Raji (cell line): ENCODE data around the gene PER2.

Source experiments
- POLR2A ChIP-seq: IDR thresholded peaks from 2 replicates; pipeline ENCODE4 v1.6.1; 2011; ENCODE audit warnings: low read depth, low read length, control low read depth; ENCODE audit not compliant: insufficient read depth

PER2 gene, protein sequence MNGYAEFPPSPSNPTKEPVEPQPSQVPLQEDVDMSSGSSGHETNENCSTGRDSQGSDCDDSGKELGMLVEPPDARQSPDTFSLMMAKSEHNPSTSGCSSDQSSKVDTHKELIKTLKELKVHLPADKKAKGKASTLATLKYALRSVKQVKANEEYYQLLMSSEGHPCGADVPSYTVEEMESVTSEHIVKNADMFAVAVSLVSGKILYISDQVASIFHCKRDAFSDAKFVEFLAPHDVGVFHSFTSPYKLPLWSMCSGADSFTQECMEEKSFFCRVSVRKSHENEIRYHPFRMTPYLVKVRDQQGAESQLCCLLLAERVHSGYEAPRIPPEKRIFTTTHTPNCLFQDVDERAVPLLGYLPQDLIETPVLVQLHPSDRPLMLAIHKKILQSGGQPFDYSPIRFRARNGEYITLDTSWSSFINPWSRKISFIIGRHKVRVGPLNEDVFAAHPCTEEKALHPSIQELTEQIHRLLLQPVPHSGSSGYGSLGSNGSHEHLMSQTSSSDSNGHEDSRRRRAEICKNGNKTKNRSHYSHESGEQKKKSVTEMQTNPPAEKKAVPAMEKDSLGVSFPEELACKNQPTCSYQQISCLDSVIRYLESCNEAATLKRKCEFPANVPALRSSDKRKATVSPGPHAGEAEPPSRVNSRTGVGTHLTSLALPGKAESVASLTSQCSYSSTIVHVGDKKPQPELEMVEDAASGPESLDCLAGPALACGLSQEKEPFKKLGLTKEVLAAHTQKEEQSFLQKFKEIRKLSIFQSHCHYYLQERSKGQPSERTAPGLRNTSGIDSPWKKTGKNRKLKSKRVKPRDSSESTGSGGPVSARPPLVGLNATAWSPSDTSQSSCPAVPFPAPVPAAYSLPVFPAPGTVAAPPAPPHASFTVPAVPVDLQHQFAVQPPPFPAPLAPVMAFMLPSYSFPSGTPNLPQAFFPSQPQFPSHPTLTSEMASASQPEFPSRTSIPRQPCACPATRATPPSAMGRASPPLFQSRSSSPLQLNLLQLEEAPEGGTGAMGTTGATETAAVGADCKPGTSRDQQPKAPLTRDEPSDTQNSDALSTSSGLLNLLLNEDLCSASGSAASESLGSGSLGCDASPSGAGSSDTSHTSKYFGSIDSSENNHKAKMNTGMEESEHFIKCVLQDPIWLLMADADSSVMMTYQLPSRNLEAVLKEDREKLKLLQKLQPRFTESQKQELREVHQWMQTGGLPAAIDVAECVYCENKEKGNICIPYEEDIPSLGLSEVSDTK (N-terminal part only)

GRCh38 chr2:238287737-238288649 is at the start of gene PER2:
Gene PER2, minus strand, starts transcription at chr2:238288610. Its CDS starts 10,674 bp downstream, at chr2:238277936.
- TF ChIP-seq POLR2A, result no peak

DNA sequence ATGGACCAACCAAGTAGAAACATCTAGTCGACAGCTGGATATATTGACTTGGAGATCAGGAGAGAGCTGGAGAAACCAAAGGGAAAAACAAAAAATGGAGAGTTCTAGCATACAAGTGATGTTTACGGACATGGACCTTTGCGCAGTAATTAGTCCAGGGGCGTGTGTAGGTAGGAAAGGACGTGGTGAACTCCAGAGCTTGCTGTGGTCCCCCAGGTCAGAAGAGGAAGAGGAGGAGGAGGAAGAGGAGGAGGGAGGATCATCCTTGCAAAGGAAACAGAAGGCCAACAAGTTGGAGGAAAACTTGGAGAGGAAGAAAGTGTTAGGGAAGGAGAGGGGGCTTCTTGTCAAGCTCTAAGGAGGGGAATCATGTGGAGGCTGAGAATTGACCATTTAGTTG is 49.4 kb upstream of the PER2 start:
- TF ChIP-seq POLR2A, result no peak

DNA sequence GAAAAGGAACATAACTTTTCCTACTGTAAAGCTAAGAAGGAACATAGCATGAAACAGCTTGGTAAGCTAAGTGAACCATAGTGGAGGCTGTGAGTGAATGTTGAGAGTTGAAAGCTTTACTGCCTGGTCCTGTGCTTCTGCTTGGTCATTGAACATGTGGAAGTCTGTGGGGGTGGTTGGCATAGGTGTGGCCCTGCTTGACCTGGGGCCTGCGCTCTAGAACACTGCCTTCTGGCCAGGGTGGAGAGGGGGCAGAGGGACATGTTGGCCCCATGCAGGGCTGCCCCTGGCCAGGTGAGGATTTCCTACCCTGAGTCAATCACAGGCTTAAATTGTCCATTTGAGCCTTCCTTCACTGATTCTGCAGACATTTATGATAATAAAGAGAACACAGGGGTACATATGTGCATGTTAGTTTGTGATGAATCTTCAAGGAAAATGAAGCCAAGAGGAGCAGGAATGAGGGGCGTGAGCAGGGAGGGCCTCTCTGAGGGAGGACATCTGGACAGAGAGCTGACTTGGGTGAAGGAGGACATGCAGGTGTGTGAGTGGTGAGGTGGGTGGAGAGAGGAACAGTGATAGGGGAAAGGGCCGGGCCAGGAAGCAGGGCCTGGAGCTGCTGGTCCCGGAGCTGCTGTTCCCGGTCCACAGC is 48.5 kb upstream of the PER2 start:
- TF ChIP-seq POLR2A, result no peak

DNA sequence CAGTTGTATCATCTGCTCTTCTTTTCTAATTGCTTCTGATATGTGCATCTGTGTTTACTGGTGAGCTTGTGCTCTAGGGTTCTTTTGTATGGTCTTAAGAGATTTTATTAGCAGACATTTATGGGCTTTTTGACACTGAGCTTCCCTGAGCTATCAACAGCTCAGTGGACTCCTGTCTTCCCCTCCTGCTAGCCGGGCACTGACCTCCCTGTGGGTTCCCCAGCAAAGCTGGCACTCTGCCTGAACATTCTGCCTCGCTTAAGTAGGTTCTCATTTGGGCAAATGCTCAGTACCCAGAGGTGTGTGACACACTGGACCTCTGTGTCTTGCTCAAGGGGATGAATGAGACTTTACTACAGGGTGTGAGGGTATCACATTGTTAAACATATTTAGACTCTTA is 47.7 kb upstream of the PER2 start:
- no peak for TF ChIP-seq POLR2A

DNA sequence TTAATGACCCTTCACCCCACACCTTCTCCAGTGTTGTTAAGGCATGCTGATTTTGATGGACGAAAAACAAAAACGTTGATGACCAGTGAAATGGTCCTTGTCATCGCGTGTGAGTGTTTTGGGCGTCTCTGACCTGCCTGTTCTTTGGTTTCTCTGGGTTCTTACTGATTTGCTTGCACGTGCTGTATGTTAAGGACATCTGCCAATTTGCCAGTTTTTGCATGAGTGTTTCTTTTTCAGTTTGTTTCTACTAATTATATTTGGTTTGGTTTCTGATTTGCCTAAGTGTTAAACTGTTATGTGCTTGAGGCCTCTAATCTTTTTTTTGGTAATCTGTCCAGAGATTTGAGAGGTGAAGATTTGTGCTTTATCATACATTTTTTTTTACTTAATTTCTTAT is 46.5 kb upstream of the PER2 start:
- TF ChIP-seq POLR2A, result no peak

- no peak for TF ChIP-seq POLR2A
Observed at GRCh38 chr2:238331916-238332315, 43.5 kb upstream of the PER2 start.

DNA sequence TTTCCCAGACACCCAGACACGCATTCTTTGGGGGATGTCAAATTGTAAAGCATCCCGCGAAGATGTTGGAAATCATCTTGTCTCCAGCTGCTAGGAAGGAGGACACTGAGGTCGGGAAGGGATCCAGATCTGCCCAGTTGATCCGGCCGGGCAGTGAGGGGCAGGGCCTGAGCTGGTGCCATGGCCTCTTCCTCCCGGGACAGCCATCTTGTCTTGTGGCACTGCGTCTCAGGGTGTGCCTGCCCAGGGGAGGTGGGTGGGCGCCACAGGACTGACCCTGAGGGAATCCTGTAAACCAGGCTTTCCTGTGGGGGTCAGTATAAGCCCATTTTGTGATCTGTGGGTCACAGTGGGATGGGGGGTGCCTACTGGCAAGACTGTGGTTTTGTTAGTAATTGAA is 42.0 kb upstream of the PER2 start:
- TF ChIP-seq POLR2A, result no peak

GRCh38 chr2:238327751-238328150 is 39.3 kb upstream of the PER2 start:
- no peak for TF ChIP-seq POLR2A

DNA sequence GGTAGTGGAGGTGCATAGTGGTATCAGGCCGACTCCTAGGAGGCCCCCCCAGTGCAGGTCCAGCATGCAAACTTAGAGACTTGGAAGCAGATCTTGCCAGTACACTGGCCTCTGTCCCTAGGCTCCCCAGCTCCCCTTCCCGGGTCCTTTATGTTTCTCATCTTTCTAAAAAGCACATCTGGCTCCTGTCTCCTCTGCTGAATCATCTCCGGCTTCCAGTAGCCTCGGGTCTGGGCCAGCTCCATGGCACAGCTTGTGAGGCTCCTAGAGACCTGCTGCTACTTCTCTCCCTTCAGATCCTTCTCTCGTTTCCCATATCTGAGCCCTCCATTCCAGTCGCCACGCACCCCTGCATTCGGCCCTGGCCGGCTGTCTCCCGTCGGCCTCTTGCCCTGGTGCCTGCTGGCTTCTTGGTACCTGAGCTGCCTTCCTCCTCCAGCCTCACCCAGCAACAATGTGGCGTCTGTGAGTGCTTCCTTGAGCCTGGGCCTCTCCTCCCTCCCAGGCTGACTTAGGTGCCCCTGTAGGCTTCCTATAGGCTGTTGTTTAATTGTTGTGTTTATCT is 38.5 kb upstream of the PER2 start:
- no peak for TF ChIP-seq POLR2A

- no peak for TF ChIP-seq POLR2A
Observed at GRCh38 chr2:238325694-238326093, 37.3 kb upstream of the PER2 start.

- no peak for TF ChIP-seq POLR2A
Observed at GRCh38 chr2:238322001-238322411, 33.6 kb upstream of the PER2 start.

- TF ChIP-seq POLR2A, result no peak
Observed at GRCh38 chr2:238321467-238321866, 33.1 kb upstream of the PER2 start.

DNA sequence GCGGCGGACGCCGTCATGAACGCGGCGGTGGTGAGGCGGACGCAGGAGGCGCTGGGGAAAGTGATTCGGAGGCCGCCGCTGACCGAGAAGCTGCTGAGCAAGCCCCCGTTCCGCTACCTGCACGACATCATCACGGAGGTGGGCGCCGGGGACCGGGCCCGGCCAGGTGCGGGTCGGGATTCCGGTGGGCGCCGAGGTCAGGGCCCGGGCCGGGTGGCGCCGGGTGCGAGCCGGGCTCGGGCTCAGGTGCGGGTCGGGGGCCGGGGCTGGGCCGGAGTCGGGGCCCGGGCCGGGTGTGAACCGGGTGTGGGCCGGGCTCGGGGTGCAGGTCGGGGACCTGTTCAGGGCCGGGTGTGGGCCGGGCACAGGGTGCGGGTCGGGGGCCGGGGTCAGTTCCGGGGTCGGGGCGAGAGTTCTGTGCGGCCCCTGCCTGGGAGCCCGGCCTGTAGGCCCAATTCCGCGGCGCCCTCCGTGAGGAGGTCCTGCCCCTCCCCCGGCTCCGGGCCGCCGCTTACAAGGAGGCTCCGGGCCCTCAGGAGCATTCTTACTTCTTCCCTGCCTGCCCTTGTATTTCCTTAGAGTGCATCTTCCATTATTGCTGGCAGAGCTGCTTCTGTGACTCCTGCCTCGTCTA is 32.4 kb upstream of the PER2 start:
- TF ChIP-seq POLR2A, result no peak
